Measurements from ENCODE around the gene BPGM.
"Not testable (repeated sequence)": the region's sequence is repeated elsewhere in the genome, so short reads cannot be mapped to it uniquely, and the experiment has no call there.

BPGM gene

DNA sequence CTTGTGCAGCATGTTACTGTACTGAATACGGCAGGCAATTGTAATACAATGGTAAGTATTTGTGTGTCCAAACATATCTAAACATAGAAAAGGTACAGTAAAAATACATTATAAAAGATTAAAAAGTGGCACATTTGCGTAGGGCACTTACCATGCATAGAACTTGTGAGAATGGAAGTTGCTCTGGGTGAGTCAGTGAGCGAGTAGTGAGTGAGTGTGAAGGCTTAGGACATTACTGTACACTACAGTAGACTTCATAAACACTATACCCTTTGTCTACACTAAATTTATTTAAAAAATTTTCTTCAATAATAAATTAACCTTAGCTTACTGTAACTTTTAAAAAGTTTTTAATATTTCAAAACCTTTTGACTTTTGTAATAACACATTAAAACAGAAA is 37.5 kb downstream of the BPGM start:
- TF ChIP-seq CTCF (IDR thresholded peaks at IDR 0.05; ENCODE audit: low read depth, low read length, poor library complexity, severe bottlenecking) (no peak), EZH2phosphoT487 (IDR thresholded peaks at IDR 0.05; ENCODE audit: borderline replicate concordance, low read length) (no peak)
- H3F3A ChIP-seq (ENCODE audit: control insufficient read depth, insufficient read depth): no peaks in the 10 kb centered on the region
- peaks cover 6% of the 10 kb centered on the region for H3K36me3 ChIP-seq (ENCODE audit: control insufficient read depth, low read length)
- H3K4me1 ChIP-seq (ENCODE audit: control insufficient read depth, low read length): no peaks in the 10 kb centered on the region
- no peak overlapping the region for H3K4me2 ChIP-seq (ENCODE audit: low read length)
- H4K20me1 ChIP-seq (ENCODE audit: control insufficient read depth, insufficient read depth, low read depth, low read length): no peaks in the 10 kb centered on the region
- H3K79me2 ChIP-seq (ENCODE audit: control insufficient read depth, low read length): no peaks in the 10 kb centered on the region
- H3K9me3 ChIP-seq (ENCODE audit: control insufficient read depth, insufficient read depth, low read length): no peaks in the 10 kb centered on the region
- no peak overlapping the region for H3K4me3 ChIP-seq (ENCODE audit: low read length)
- H3K27ac ChIP-seq (ENCODE audit: low read depth, low read length): no peak overlapping the region
- 0 out of 2 replicates have a peak, but pooled peaks cover 6% of the 10 kb centered on the region for H3K27me3 ChIP-seq (ENCODE audit: control insufficient read depth, low read length)
- no peaks in the 10 kb centered on the region for H3K9me2 ChIP-seq (replicated peaks; ENCODE audit: control insufficient read depth, low read length)

DNA sequence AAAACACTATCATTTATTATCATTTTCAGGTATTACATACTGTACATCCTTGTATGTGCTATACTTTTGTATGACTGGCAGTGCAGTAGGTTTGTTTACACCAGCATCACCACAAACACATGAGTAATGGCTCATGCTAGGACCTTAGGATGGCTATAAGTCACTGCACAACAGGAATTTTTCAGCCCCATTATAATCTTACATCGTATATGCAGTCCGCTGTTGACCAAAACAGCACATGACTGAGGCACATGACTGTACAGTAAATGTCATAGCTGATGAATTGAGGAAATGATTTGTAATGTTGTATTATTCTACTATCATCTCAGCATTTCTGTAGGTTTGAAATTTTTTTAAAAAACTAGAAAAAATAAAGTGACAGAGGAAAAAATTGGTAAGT is 38.6 kb downstream of the BPGM start:
- Histone ChIP-seq H3K4me2 (ENCODE audit: low read length) (no peak overlapping the region), H3K27ac (ENCODE audit: low read depth, low read length) (no peak overlapping the region), H3K9me3 (ENCODE audit: control insufficient read depth, insufficient read depth, low read length) (no peaks in the 10 kb centered on the region), H3K36me3 (ENCODE audit: control insufficient read depth, low read length) (no peaks in the 10 kb centered on the region), H3K4me1 (ENCODE audit: control insufficient read depth, low read length) (no peaks in the 10 kb centered on the region), H3K27me3 (ENCODE audit: control insufficient read depth, low read length) (0 out of 2 replicates have a peak, but pooled peaks cover 6% of the 10 kb centered on the region), H3F3A (ENCODE audit: control insufficient read depth, insufficient read depth) (no peaks in the 10 kb centered on the region), H3K79me2 (ENCODE audit: control insufficient read depth, low read length) (no peaks in the 10 kb centered on the region), H4K20me1 (ENCODE audit: control insufficient read depth, insufficient read depth, low read depth, low read length) (no peaks in the 10 kb centered on the region), H3K9me2 (replicated peaks; ENCODE audit: control insufficient read depth, low read length) (no peaks in the 10 kb centered on the region), H3K4me3 (ENCODE audit: low read length) (no peak overlapping the region)
- no peak for TF ChIP-seq EZH2phosphoT487 (IDR thresholded peaks at IDR 0.05; ENCODE audit: borderline replicate concordance, low read length)

DNA sequence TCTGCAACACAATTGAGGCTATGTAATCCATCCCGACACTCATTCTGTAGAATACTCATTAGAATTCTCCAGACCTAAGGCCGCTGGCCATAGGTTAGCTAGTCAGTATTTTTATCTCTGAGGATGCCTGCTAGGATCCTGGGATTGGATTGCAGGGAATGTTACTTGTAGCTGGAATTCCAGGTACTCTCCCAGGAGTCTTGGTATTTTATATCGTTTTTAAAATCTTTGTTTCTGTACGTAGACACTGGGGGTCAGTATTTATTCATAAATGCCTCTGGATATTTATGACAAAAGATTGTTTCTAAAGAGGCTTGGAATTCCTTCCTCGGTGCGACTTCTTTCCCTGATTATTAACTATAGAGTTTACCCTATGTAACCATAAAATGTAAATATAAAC is 40.1 kb downstream of the BPGM start:
- Histone ChIP-seq H3K4me2 (ENCODE audit: low read length) (no peak overlapping the region), H3F3A (ENCODE audit: control insufficient read depth, insufficient read depth) (no peaks in the 10 kb centered on the region), H3K9me3 (ENCODE audit: control insufficient read depth, insufficient read depth, low read length) (no peaks in the 10 kb centered on the region), H3K4me3 (ENCODE audit: low read length) (no peak overlapping the region), H3K27ac (ENCODE audit: low read depth, low read length) (no peak overlapping the region), H3K9me2 (replicated peaks; ENCODE audit: control insufficient read depth, low read length) (no peaks in the 10 kb centered on the region), H4K20me1 (ENCODE audit: control insufficient read depth, insufficient read depth, low read depth, low read length) (no peaks in the 10 kb centered on the region), H3K79me2 (ENCODE audit: control insufficient read depth, low read length) (no peaks in the 10 kb centered on the region), H3K27me3 (ENCODE audit: control insufficient read depth, low read length) (0 out of 2 replicates have a peak, but pooled peaks cover 6% of the 10 kb centered on the region), H3K36me3 (ENCODE audit: control insufficient read depth, low read length) (no peaks in the 10 kb centered on the region), H3K4me1 (ENCODE audit: control insufficient read depth, low read length) (no peaks in the 10 kb centered on the region)
- TF ChIP-seq CTCF (IDR thresholded peaks at IDR 0.05; ENCODE audit: low read depth, low read length, poor library complexity, severe bottlenecking) (peak; percentile 27), EZH2phosphoT487 (IDR thresholded peaks at IDR 0.05; ENCODE audit: borderline replicate concordance, low read length) (no peak)

DNA sequence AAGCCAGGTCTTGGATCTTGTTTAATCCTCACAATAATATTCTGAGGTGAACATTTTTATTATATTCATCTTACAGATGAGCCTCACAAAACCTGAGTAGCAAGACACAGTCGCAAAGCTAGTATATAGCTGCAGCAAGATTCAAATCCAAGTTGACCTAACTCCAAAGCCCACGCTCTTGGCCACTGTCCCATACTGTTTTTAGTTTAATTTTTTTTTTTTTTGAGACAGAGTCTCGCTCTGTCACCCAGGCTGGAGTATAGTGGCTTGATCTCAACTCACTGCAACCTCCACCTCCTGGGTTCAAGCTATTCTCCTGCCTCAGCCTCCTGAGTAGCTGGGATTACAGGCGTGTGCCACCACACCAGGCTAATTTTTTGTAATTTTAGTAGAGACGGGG is 42.9 kb downstream of the BPGM start:
- not testable (repeated sequence) for H3K4me2 ChIP-seq (ENCODE audit: low read length)
- peaks cover 11% of the 10 kb centered on the region; the same call in 1 of the 2 replicates for H3K27me3 ChIP-seq (ENCODE audit: control insufficient read depth, low read length)

More for the DNA sequence above, 42.9 kb downstream of the BPGM start:
- H3K79me2 ChIP-seq (ENCODE audit: control insufficient read depth, low read length); H4K20me1 ChIP-seq (ENCODE audit: control insufficient read depth, insufficient read depth, low read depth, low read length); H3K4me1 ChIP-seq (ENCODE audit: control insufficient read depth, low read length); H3K9me2 ChIP-seq (replicated peaks; ENCODE audit: control insufficient read depth, low read length); H3K9me3 ChIP-seq (ENCODE audit: control insufficient read depth, insufficient read depth, low read length); H3K36me3 ChIP-seq (ENCODE audit: control insufficient read depth, low read length); H3K27ac ChIP-seq (ENCODE audit: low read depth, low read length); H3K4me3 ChIP-seq (ENCODE audit: low read length); H3F3A ChIP-seq (ENCODE audit: control insufficient read depth, insufficient read depth): not testable (repeated sequence)
